HUES6 (cell line): Measurements from ENCODE around the gene STAT3.

Experiments
- H3K27ac ChIP-seq: 2 replicates; pipeline ENCODE4 v1.7.0; 2013; ENCODE audit warnings: low read depth, mild to moderate bottlenecking, low read length, inconsistent platforms
- H3K27me3 ChIP-seq: 2 replicates; pipeline ENCODE4 v1.6.1; 2013; ENCODE audit warnings: low read length; ENCODE audit not compliant: control insufficient read depth, insufficient read depth
- H3K36me3 ChIP-seq: 2 replicates; pipeline ENCODE4 v1.6.1; 2013; ENCODE audit warnings: low read length; ENCODE audit not compliant: control insufficient read depth, insufficient read depth
- H3K4me1 ChIP-seq: 2 replicates; pipeline ENCODE4 v1.6.1; 2013; ENCODE audit warnings: low read length; ENCODE audit not compliant: control insufficient read depth, insufficient read depth
- H3K4me3 ChIP-seq: 2 replicates; pipeline ENCODE4 v1.5.1; 2013; ENCODE audit warnings: low read depth, low read length
- H3K9ac ChIP-seq: one replicate; pipeline ENCODE4 v1.6.1; 2013; ENCODE audit warnings: mild to moderate bottlenecking, low read length
- H3K9me3 ChIP-seq: 2 replicates; pipeline ENCODE4 v1.6.1; 2013; ENCODE audit warnings: low read depth, low read length; ENCODE audit not compliant: control insufficient read depth, insufficient read depth

Gene STAT3

DNA sequence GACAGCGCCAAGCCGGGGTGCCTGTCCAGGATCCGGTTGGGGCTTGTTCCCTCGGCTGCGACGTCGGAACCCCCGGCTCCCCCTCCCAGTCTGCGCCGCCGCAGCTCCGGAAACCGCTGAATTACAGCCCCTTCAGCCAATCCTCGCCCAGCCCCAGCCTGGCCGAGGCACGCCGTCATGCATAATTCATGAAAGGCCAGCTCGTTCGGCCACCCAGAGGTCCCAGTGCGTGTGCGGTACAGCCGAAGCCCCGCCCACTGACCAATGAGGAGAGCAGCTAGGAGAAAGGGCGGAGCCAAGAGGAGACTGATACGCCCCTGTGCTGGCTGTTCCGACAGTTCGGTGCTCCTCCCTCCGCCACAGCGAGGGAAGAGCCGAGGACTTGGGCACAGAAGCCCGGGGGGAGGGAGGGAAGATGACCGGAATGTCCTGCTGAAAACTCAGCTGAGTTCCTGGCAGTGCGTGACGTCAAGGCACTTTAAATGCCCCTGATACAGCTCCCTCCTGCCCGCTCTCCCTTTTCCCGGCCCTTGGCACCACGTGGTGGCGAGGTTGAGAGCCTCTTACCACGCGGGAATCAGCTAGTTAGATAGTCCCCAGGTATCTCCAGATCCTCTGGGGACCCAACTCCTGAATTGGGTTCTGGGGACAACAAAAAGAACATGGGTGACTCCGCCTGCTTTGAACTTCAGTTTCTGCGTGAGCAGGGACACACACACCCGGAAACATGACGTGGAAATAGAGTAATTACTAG is at the start of gene STAT3:
Gene STAT3 (minus strand): TSS at position 62 of the 754 bp plus-strand sequence. CDS start 39,926 bp downstream, outside the sequence.
- H3K4me1 ChIP-seq: peaks cover 21% of the 10 kb centered on the region
- H3K4me3 ChIP-seq: peak within 1 kb of the TSS; percentile 85
- H3K27ac ChIP-seq: peak within 1 kb of the TSS; percentile 73
- no peaks in the 10 kb centered on the region for H3K9me3 ChIP-seq
- H3K9ac ChIP-seq: peak within 1 kb of the TSS; percentile 81
- H3K36me3 ChIP-seq: no peaks in the 10 kb centered on the region
- H3K27me3 ChIP-seq: no peaks in the 10 kb centered on the region

DNA sequence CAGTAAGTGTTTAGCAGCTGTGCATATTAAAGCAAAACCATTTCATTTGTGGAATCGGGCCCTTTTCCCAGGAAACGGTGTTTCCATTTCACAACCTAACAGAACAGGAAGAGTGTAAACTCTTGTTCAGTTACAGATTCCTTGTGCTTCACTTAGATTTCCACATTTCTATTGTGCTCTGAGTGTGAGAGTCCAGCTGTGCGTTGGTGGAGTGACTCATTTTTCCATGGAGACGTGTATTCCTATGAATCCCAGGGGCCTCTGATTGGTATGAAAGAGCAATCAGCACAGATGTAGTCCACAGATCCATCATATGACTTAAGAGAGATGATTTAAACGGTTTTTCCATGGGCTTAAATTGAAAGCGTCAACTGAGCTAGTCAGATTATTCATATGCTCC is 48.1 kb upstream of the STAT3 start:
- H3K27ac ChIP-seq: no peak overlapping the region
- H3K36me3 ChIP-seq: no peaks in the 10 kb centered on the region
- H3K9me3 ChIP-seq: no peaks in the 10 kb centered on the region
- peaks cover 8% of the 10 kb centered on the region; the same call in 1 of the 2 replicates for H3K4me1 ChIP-seq
- H3K9ac ChIP-seq: no peak overlapping the region
- H3K27me3 ChIP-seq: no peaks in the 10 kb centered on the region
- no peak overlapping the region for H3K4me3 ChIP-seq

DNA sequence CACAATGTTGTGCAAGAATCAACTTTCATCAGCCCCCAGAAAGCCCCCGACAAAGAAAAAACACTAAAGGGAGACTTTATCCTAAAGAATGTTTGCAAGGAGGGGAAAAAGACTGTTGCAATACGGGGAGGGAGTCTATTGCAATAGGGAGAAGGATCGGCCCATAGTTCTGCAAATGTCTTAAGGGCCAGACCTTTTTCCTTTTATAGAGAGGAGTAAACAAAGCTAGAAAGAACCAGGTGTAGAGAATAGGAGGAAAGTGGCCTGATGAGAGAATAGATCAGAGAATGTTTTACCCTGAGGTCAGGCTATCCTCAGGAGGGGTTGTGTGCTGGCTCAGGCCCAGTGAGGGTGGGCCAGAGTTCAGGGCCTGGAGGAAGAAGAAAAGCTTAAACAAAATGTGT is 43.5 kb upstream of the STAT3 start:
- no peak overlapping the region for H3K4me3 ChIP-seq
- no peaks in the 10 kb centered on the region for H3K9me3 ChIP-seq
- peaks cover 15% of the 10 kb centered on the region for H3K4me1 ChIP-seq
- H3K36me3 ChIP-seq: no peaks in the 10 kb centered on the region
- H3K27ac ChIP-seq: 0 out of 2 replicates have a peak overlapping the region, but pooled peaks have one; percentile 13
- H3K9ac ChIP-seq: no peak overlapping the region
- no peaks in the 10 kb centered on the region for H3K27me3 ChIP-seq

DNA sequence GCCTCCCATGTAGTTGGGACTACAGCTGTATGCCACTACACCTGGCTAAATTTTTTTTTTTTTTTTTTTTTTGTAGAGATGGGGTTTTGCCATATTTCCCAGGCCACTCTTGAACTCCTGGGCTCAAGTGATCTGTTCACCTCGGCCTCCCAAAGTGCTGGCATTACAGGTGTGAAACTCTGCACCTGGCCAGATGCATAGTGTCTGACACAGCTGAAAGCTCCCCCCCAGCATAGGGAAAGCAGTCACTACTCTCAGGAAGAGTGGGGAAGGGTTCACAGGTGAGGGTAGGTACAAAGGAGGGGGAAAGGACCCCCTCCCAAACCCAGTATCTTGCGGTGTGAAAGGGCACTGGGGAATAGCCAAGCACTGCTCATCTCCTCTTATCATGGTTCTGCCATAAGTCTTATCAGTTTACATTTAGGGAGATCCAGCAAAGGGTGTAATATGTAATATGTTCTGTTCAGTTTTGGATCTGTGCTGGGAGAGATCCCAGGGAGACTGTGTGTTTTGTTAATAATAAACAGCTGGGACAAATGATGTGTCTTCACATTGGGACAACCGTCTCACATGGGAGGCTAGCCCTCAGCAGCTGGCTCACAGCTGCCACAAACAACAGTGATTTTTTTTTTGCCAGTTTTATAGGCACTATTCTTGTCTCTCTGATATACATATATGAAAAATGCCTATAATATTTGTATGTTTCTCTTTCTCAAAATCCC is 41.6 kb upstream of the STAT3 start:
- Histone ChIP-seq H3K9me3 (no peaks in the 10 kb centered on the region), H3K4me3 (no peak overlapping the region), H3K36me3 (no peaks in the 10 kb centered on the region), H3K9ac (no peak overlapping the region), H3K27ac (no peak overlapping the region), H3K27me3 (peaks cover 2% of the 10 kb centered on the region; the same call in 1 of the 2 replicates), H3K4me1 (peaks cover 18% of the 10 kb centered on the region)

DNA sequence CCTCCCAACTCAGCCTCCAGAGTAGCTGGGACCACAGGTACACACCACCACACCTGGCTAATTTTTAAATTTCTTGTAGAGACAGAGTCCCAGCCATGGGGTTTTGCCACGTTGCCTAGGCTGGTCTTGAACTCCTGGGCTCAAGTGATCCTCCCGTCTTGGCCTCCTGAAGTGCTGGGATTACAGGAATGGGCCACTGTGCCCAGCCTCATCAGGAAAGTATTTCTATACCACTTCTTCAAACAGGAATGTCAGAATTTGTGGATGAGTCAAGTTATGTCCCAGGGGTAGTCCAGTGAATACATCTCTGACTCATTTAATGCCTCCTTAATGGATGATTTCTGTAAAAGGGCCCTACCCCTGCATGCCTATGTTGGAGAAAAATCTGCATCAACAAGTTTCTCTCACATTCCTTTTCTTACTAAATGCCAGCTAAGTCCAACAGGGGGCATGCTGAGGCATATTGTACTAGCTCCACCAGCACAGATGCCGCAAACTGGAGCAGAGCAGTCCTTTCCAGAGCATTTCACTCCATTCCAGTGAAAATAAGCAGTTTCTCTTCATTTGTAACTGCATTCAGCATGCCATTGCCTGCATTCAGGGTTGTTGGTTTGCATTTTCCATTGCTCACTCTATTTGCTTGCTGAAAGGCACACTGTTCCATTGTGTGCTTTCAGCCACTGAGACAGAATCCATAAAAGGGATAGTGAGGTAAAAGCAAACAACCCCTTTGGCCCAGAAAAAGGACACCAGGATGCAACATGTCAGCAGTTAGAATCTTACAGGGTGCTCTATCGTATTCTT is 40.1 kb upstream of the STAT3 start:
- Histone ChIP-seq H3K36me3 (no peaks in the 10 kb centered on the region), H3K9me3 (no peaks in the 10 kb centered on the region), H3K9ac (no peak overlapping the region), H3K27me3 (peaks cover 5% of the 10 kb centered on the region; the same call in 1 of the 2 replicates), H3K4me1 (peaks cover 21% of the 10 kb centered on the region), H3K4me3 (no peak overlapping the region), H3K27ac (no peak overlapping the region)

GRCh38 chr17:42424991-42425610 is 36.9 kb upstream of the STAT3 start:
- no peak overlapping the region for H3K9ac ChIP-seq
- no peaks in the 10 kb centered on the region for H3K36me3 ChIP-seq
- no peak overlapping the region for H3K27ac ChIP-seq
- H3K27me3 ChIP-seq: peaks cover 35% of the 10 kb centered on the region
- peaks cover 26% of the 10 kb centered on the region for H3K4me1 ChIP-seq
- no peak overlapping the region for H3K4me3 ChIP-seq
- no peaks in the 10 kb centered on the region for H3K9me3 ChIP-seq

GRCh38 chr17:42423766-42424165 is 35.5 kb upstream of the STAT3 start:
- Histone ChIP-seq H3K9ac (no peak overlapping the region), H3K36me3 (no peaks in the 10 kb centered on the region), H3K27ac (0 out of 2 replicates have a peak overlapping the region, but pooled peaks have one; percentile 68), H3K9me3 (no peaks in the 10 kb centered on the region), H3K27me3 (peaks cover 35% of the 10 kb centered on the region), H3K4me1 (peaks cover 32% of the 10 kb centered on the region), H3K4me3 (peak overlapping the region; percentile 94)

GRCh38 chr17:42422958-42423712 is 34.9 kb upstream of the STAT3 start, which contains the start of gene CAVIN1:
Gene CAVIN1, minus strand, starts transcription at chr17:42423256. Its CDS starts 159 bp downstream, at chr17:42423097.
- no peaks in the 10 kb centered on the region for H3K9me3 ChIP-seq
- no peaks in the 10 kb centered on the region for H3K36me3 ChIP-seq
- peaks cover 27% of the 10 kb centered on the region for H3K4me1 ChIP-seq
- H3K27me3 ChIP-seq: peaks cover 35% of the 10 kb centered on the region
- H3K9ac ChIP-seq: peak within 1 kb of the TSS; percentile 87
- peak within 1 kb of the TSS; percentile 94 for H3K4me3 ChIP-seq
- H3K27ac ChIP-seq: peak within 1 kb of the TSS; percentile 68; the same call in 1 of the 2 replicates

DNA sequence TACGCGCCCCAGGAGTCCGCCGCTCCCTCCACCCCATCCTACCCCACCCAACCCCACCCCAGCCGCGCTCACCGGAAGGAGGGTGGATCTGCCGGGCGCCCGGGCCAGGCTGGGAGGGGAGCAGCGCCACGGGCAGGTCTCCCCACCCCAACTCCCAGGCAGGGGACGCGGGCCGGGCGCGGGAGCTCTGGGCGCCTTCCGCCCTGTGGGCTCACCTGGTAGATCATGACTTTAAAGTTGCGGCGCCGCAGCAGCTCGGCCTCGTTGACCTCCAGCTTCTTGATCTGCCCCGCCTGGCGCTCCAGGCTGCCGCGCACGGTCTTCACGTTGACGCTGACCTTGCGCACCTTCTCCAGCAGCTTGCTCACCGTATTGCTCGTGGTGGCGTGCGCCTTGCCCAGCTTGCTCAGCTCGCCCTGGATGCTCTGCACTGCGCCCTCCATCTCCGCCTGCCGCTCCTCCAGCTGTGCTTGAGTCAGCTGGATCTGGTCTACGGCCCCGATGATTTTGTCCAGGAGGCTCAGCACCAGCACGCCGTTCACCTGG is 34.2 kb upstream of the STAT3 start:
- H3K9ac ChIP-seq: peak overlapping the region; percentile 87
- peaks cover 25% of the 10 kb centered on the region for H3K4me1 ChIP-seq
- H3K27me3 ChIP-seq: peaks cover 35% of the 10 kb centered on the region
- peak overlapping the region; percentile 32; the same call in 1 of the 2 replicates for H3K27ac ChIP-seq
- peak overlapping the region; percentile 94 for H3K4me3 ChIP-seq
- H3K9me3 ChIP-seq: no peaks in the 10 kb centered on the region
- H3K36me3 ChIP-seq: no peaks in the 10 kb centered on the region
